ENCODE data around the gene LRRC8A. TPM values are rescaled to one million over a fixed set of nuclear protein-coding genes. Genes with fewer than 3 reads are reported as not detected.
A peak's percentile ranks its signal among the peaks of the same experiment; 100 is the strongest.

LRRC8A gene
- total RNA-seq = 10 to 100 TPM; 24.4 to 26.4 TPM
- 10 to 100 TPM; 18.7 to 40.6 TPM for polyA plus RNA-seq

DNA sequence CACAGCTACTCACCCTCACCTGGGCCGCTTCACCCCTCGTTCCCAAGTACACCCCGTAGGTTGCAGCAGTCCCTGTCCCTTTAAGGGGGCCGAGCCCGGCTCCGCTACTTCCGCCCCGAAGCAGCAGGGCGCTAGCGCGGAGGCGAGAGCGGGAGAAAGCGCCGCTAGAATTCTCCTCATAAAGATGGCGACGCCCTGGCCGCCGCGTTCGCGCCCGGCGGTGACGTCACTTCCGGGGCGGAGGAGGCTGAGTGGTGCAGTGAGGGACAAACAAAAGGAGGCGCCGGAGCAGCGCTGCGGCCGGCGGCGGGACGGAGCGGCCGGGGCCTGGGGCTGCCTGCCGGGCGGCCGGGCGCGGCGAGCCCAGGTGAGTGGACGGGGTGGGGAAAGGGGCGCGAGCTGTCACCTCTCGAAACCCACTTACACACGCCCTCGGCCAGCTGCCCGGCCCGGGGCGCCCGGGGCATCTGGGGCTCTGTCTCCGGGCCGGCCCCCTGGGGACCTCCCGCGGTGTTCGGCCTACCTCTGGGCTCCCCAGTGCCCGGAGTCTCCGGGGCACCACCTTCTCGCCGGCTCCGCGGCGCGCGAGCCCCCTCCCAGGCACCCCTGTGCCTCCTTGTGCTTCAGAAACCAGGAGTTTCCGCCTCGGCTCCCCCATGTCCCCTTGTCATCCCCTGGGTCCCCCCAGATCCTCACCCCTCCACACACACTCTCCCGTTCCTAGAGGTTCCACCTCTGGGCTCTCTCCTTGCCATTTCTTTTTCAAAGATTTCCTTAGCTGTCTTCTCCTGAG, at the start of gene LRRC8A, which contains the start of gene KYAT1:
Gene LRRC8A (plus strand): TSS at position 250 of the 793 bp plus-strand sequence. CDS start 25,032 bp downstream, outside the sequence.
Gene KYAT1 (minus strand): TSS at position 67 of the 793 bp plus-strand sequence. CDS start 36,545 bp downstream, outside the sequence.
- no peaks in the 10 kb centered on the region for H3K9me3 ChIP-seq (ENCODE audit: control insufficient read depth in 1 of 2, low read length in 2 of 2)
- H3K4me1 Mint-ChIP-seq = peaks cover 34 to 72% (median 56%) of the 10 kb centered on the region in 4 donors
- peaks cover 43% of the 10 kb centered on the region for H3K4me1 ChIP-seq (ENCODE audit: insufficient read depth, low read length)
- peak within 1 kb of the TSS; percentile 95 to 99 for H3K4me3 ChIP-seq (ENCODE audit: low read length in 2 of 2)
- POLR2A ChIA-PET (ENCODE audit: partially characterized antibody) = interaction anchor here (0.6 to 5.0 kb wide), 12 partner anchors 15 to 330 kb away, joined by 3 to 110 read pairs (median 6); partner anchors contain the start of genes ENDOG, MIGA2, PHYHD1 and SET
- peak within 1 kb of the TSS; percentile 94 to 99 (median 98) for H3K4me3 Mint-ChIP-seq
- peaks cover 0 to 1% (median 0%) of the 10 kb centered on the region in 8 donors for H3K9me3 Mint-ChIP-seq
- intact Hi-C loops (cut with micrococcal nuclease) = loop anchor here (1.0 to 5.0 kb wide), 7 partner anchors 19 to 325 kb away; partner anchors contain the start of genes DOLK, ENDOG, NUP188 and TBC1D13
- peaks cover 16 to 39% of the 10 kb centered on the region in 2 donors for H3K36me3 Mint-ChIP-seq
- peak; percentile 96 to 99 (median 97) for DNase-seq
- no peaks in the 10 kb centered on the region for H3K27me3 Mint-ChIP-seq
- peak within 1 kb of the TSS; percentile 92 to 98 (median 98) for H3K27ac Mint-ChIP-seq
- peaks cover 13% of the 10 kb centered on the region for H3K36me3 ChIP-seq (ENCODE audit: insufficient read depth, low read length)
- CTCF ChIA-PET (ENCODE audit: partially characterized antibody) = interaction anchor here (0.7 to 9.0 kb wide), 7 partner anchors 13 to 64 kb away, joined by 3 to 100 read pairs (median 4); partner anchors contain the start of gene ENDOG
- no peaks in the 10 kb centered on the region for H3K27me3 ChIP-seq (ENCODE audit: insufficient read depth, low read length)
- peak within 1 kb of the TSS; percentile 84 for H3K27ac ChIP-seq (ENCODE audit: low read depth, low read length)

DNA sequence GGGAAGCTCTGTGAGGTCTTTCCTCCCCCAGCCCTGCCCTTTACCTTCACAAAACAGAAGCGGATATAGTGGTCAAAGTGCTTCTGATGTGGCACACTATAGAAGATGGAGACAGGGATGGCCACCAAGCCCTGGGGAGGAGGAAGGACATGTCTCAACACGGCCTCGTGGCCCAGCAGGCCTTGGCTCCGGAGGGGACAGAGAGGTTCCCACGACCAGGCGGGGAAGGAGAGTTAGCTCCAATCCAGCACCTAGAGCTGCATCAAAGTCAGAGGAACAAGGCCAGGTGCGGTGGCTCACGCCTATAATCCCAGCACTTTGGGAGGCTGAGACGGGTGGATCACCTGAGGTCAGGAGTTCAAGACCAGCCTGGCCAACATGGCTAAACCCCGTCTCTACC, 48.2 kb upstream of the LRRC8A start:
- Mint-ChIP-seq H3K4me3 (no peak overlapping the region), H3K27ac (peak overlapping the region in 2 of 7 donors; percentile 25 to 46), H3K4me1 (peaks cover 6 to 16% (median 10%) of the 10 kb centered on the region in 4 donors), H3K27me3 (no peaks in the 10 kb centered on the region), H3K36me3 (peaks cover 17 to 20% of the 10 kb centered on the region in 2 donors), H3K9me3 (no peaks in the 10 kb centered on the region)
- no peak for DNase-seq
- no peak overlapping the region for H3K4me3 ChIP-seq (ENCODE audit: low read length in 2 of 2)
- peaks cover 12% of the 10 kb centered on the region for H3K4me1 ChIP-seq (ENCODE audit: insufficient read depth, low read length)
- no peaks in the 10 kb centered on the region for H3K9me3 ChIP-seq (ENCODE audit: control insufficient read depth in 1 of 2, low read length in 2 of 2)
- peaks cover 6% of the 10 kb centered on the region for H3K36me3 ChIP-seq (ENCODE audit: insufficient read depth, low read length)
- no peaks in the 10 kb centered on the region for H3K27me3 ChIP-seq (ENCODE audit: insufficient read depth, low read length)
- POLR2A ChIA-PET (ENCODE audit: partially characterized antibody) = interaction anchor here (0.6 kb wide), 1 partner anchor 342 kb away, joined by 3 read pairs; no protein-coding TSS in a partner anchor
- no peak overlapping the region for H3K27ac ChIP-seq (ENCODE audit: low read depth, low read length)
- intact Hi-C loops (cut with micrococcal nuclease) = no loop called here
- CTCF ChIA-PET (ENCODE audit: partially characterized antibody) = no interaction called here

DNA sequence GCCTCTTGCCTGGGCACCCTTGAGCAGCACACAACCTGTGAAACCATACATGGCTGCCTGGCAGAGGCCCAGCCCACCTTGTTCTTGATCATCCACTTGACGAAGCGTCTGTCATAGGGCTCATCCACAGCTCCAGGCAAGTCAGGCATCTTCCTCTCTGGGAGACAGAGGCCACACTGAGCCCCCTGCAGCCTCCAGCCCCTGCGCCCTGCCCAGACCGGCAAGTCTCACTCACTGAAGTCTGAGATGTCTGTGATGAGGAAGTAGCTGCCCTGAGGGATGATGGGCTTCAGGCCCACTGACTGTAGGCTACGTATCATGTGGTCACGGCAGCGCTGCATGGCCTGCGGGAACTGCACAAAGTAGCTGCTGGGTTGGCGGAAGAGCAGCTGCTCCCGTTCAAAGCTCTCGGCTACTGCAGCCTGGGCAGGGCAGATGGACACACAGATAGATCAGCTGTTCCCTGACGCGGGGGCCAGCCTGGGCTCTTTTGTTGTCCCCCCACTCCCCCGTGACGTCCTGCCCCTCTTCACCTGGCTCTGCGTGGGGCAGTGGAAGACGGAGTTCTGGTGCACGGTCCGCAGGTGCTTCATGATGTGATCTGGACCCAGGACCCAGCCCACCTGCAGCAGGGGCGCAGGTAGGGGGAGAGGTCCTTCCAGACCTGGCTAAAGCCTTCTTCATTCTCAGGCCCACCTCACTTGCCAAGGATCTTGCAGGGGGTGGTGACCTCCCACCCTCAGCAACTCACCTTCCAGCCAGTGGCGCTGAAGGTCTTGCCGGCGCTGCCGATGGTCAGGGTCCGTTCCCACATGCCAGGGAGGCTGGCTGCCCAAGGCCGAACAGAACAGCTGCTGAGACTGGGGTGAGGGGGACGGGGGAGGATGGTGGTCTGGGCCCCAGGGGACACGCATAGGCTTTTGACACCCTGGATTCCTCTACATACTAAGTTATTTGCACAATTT, 46.4 kb upstream of the LRRC8A start:
- ChIA-PET CTCF (ENCODE audit: partially characterized antibody) (no interaction called here), POLR2A (ENCODE audit: partially characterized antibody) (no interaction called here)
- H3K4me1 ChIP-seq (ENCODE audit: insufficient read depth, low read length) = no peaks in the 10 kb centered on the region
- H3K4me3 Mint-ChIP-seq = peak overlapping the region in 1 of 8 donors; percentile 45
- no peaks in the 10 kb centered on the region for H3K9me3 Mint-ChIP-seq
- H3K36me3 ChIP-seq (ENCODE audit: insufficient read depth, low read length) = peaks cover 6% of the 10 kb centered on the region
- peaks cover 13 to 18% of the 10 kb centered on the region in 2 donors for H3K36me3 Mint-ChIP-seq
- H3K27ac ChIP-seq (ENCODE audit: low read depth, low read length) = no peak overlapping the region
- H3K4me1 Mint-ChIP-seq = no peaks in the 10 kb centered on the region
- no peaks in the 10 kb centered on the region for H3K27me3 ChIP-seq (ENCODE audit: insufficient read depth, low read length)
- DNase-seq = no peak
- H3K4me3 ChIP-seq (ENCODE audit: low read length in 2 of 2) = no peak overlapping the region
- H3K9me3 ChIP-seq (ENCODE audit: control insufficient read depth in 1 of 2, low read length in 2 of 2) = no peaks in the 10 kb centered on the region
- no peaks in the 10 kb centered on the region for H3K27me3 Mint-ChIP-seq
- intact Hi-C loops (cut with micrococcal nuclease) = no loop called here
- H3K27ac Mint-ChIP-seq = peak overlapping the region in 1 of 7 donors; percentile 66

DNA sequence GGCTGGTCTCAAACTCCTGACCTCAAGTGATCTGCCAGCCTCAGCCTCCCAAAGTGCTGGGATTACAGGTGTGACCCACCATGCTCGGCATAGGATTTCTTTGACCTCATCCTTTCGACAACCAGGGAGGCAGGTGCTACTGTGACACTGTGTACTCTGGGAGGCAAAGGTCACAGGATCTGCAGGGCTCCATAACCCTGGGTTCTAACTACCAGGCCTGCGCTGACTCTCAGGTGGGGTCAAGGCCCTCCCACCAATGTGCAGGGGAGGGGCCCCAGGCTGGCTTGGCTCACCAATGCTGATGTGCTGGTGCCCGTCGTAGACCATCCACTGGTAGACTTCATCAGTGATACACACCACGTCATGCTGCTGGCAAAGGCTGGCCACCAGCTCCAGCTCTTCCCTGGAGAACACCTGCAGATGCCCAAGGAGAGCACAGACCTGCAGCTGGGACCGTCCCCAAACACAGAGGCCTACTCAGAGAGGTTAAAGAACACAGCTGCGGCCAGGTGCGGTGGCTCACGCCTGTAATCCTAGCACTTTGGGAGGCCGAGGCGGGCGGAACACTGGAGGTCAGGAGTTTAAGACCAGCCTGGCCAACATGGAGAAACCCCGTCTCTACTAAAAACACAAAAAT, 45.3 kb upstream of the LRRC8A start:
- CTCF ChIA-PET (ENCODE audit: partially characterized antibody) = no interaction called here
- H3K36me3 ChIP-seq (ENCODE audit: insufficient read depth, low read length) = peaks cover 6% of the 10 kb centered on the region
- Mint-ChIP-seq H3K4me1 (no peaks in the 10 kb centered on the region), H3K36me3 (peaks cover 15 to 21% of the 10 kb centered on the region in 2 donors), H3K9me3 (no peaks in the 10 kb centered on the region), H3K27me3 (no peaks in the 10 kb centered on the region), H3K4me3 (no peak overlapping the region), H3K27ac (no peak overlapping the region)
- intact Hi-C loops (cut with micrococcal nuclease) = no loop called here
- no peak for DNase-seq
- no peak overlapping the region for H3K4me3 ChIP-seq (ENCODE audit: low read length in 2 of 2)
- no peaks in the 10 kb centered on the region for H3K27me3 ChIP-seq (ENCODE audit: insufficient read depth, low read length)
- POLR2A ChIA-PET (ENCODE audit: partially characterized antibody) = no interaction called here
- H3K9me3 ChIP-seq (ENCODE audit: control insufficient read depth in 1 of 2, low read length in 2 of 2) = no peaks in the 10 kb centered on the region
- no peaks in the 10 kb centered on the region for H3K4me1 ChIP-seq (ENCODE audit: insufficient read depth, low read length)
- H3K27ac ChIP-seq (ENCODE audit: low read depth, low read length) = no peak overlapping the region

DNA sequence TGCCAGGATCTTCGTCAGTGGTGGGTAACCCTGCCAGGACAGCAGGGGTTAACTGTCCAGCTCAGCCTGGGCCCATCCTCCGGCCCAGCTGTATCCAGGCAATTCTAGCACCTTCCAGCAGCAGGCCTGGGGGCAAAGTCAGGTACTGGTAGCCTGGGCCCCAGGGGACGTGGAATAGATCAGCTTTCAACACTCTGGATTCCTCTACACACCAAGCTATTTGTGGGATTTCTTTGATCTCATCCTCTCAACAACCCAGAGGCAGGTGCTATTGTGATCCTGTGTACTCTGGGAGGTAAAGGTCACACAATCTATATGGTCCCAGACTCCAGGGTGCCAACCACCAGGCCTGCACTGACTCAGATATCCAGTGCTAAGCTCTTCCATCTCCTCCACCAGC, 43.6 kb upstream of the LRRC8A start:
- CTCF ChIA-PET (ENCODE audit: partially characterized antibody) = interaction anchor here (1.2 to 1.4 kb wide), 3 partner anchors 8 to 90 kb away, joined by 4 to 6 read pairs (median 5); partner anchors contain the start of genes ENDOG and SPOUT1
- no peaks in the 10 kb centered on the region for H3K4me1 ChIP-seq (ENCODE audit: insufficient read depth, low read length)
- intact Hi-C loops (cut with micrococcal nuclease) = no loop called here
- no peaks in the 10 kb centered on the region for H3K9me3 ChIP-seq (ENCODE audit: control insufficient read depth in 1 of 2, low read length in 2 of 2)
- no peak overlapping the region for H3K27ac Mint-ChIP-seq
- H3K27me3 Mint-ChIP-seq = no peaks in the 10 kb centered on the region
- POLR2A ChIA-PET (ENCODE audit: partially characterized antibody) = interaction anchor here (0.9 kb wide), 1 partner anchor 8 kb away, joined by 3 read pairs; the partner anchor contains the start of gene SPOUT1
- DNase-seq = no peak
- H3K36me3 Mint-ChIP-seq = peaks cover 17 to 21% of the 10 kb centered on the region in 2 donors
- no peaks in the 10 kb centered on the region for H3K9me3 Mint-ChIP-seq
- H3K4me3 ChIP-seq (ENCODE audit: low read length in 2 of 2) = no peak overlapping the region
- H3K27me3 ChIP-seq (ENCODE audit: insufficient read depth, low read length) = no peaks in the 10 kb centered on the region
- peaks cover 11% of the 10 kb centered on the region for H3K36me3 ChIP-seq (ENCODE audit: insufficient read depth, low read length)
- H3K4me3 Mint-ChIP-seq = no peak overlapping the region
- H3K27ac ChIP-seq (ENCODE audit: low read depth, low read length) = no peak overlapping the region
- no peaks in the 10 kb centered on the region for H3K4me1 Mint-ChIP-seq

DNA sequence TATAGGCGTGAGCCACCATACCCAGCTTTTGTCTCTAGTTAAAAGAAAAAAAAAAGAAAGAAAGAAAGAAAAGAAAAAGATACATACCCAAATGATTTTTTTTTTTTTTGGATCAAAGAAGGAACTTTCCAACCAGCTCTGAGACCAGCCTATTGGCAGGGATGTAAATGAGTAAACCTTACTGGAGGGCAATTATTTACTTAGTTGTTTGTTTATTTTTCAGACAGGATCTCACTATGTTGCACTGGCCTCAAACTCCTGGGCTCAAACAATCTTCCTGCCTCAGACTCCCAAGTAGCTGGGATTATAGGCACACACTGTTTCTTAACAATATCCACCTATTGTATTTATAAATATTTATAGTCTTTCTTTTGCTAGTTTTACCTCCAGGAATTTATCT, 41.4 kb upstream of the LRRC8A start:
- Histone ChIP-seq H3K4me1 (ENCODE audit: insufficient read depth, low read length) (no peaks in the 10 kb centered on the region), H3K4me3 (ENCODE audit: low read length in 2 of 2) (no peak overlapping the region), H3K36me3 (ENCODE audit: insufficient read depth, low read length) (peaks cover 11% of the 10 kb centered on the region), H3K27ac (ENCODE audit: low read depth, low read length) (no peak overlapping the region), H3K27me3 (ENCODE audit: insufficient read depth, low read length) (no peaks in the 10 kb centered on the region), H3K9me3 (ENCODE audit: control insufficient read depth in 1 of 2, low read length in 2 of 2) (no peaks in the 10 kb centered on the region)
- intact Hi-C loops (cut with micrococcal nuclease) = no loop called here
- no peak overlapping the region for H3K27ac Mint-ChIP-seq
- H3K9me3 Mint-ChIP-seq = no peaks in the 10 kb centered on the region
- ChIA-PET POLR2A (ENCODE audit: partially characterized antibody) (no interaction called here), CTCF (ENCODE audit: partially characterized antibody) (interaction anchor here (1.0 kb wide), 1 partner anchor 165 kb away, joined by 3 read pairs; no protein-coding TSS in a partner anchor)
- H3K4me3 Mint-ChIP-seq = no peak overlapping the region
- H3K27me3 Mint-ChIP-seq = no peaks in the 10 kb centered on the region
- no peak for DNase-seq
- no peaks in the 10 kb centered on the region for H3K4me1 Mint-ChIP-seq
- peaks cover 14 to 18% of the 10 kb centered on the region in 2 donors for H3K36me3 Mint-ChIP-seq
